ENCODE measurements around the gene ADAMTS8. TPM values are rescaled to one million over a fixed set of nuclear protein-coding genes. Genes with fewer than 3 reads are reported as not detected.

ADAMTS8 gene
- total RNA-seq, 2 experiments from 2014 or later = not detected

DNA sequence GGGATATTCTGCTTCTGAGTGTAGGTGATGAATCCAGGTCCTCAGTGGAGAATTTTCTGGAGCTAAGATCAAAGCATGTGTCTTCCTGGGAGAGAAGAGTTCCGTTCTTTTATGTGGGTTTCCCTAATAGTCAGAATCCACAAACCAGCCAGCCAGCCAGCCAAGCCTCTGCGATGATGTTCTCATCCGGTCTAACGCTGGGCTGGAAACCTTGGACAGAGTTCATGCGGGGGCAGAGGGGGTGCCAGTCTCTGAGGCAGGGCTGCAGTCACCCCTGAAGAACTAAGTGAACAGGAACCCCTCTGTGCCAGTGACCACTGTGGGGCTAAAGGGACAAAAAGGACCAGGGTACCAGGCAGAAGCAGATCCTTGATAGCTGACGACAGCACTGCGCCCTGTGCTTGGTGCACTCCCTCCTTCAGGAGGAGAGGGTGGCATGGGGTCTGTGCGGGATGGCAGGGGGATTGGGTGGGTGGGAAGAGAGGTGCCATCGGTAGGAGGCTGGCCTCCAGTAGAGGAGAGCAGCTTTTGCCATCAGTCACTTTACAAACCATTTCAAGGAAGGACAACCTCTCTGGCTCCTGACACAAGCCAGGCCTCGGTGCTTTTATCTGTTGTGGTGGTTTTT lies 47.1 kb upstream of the ADAMTS8 start:
- intact Hi-C loops (cut with micrococcal nuclease) = no loop called here
- POLR2A ChIA-PET = no interaction called here
- no peaks in the 10 kb centered on the region for H3K36me3 Mint-ChIP-seq (ENCODE audit: low read depth)

GRCh38 chr11:130474637-130475400 lies 46.4 kb upstream of the ADAMTS8 start:
- Mint-ChIP-seq H3K9me3 (no peaks in the 10 kb centered on the region), H3K36me3 (ENCODE audit: low read depth) (no peaks in the 10 kb centered on the region), H3K27me3 (no peaks in the 10 kb centered on the region), H3K27ac (no peak overlapping the region), H3K4me3 (no peak overlapping the region), H3K4me1 (ENCODE audit: low read depth) (no peaks in the 10 kb centered on the region)
- ATAC-seq (no peak), DNase-seq (no peak)
- POLR2A ChIA-PET = no interaction called here
- intact Hi-C loops (cut with micrococcal nuclease) = no loop called here
- TF ChIP-seq, protein P1, sequence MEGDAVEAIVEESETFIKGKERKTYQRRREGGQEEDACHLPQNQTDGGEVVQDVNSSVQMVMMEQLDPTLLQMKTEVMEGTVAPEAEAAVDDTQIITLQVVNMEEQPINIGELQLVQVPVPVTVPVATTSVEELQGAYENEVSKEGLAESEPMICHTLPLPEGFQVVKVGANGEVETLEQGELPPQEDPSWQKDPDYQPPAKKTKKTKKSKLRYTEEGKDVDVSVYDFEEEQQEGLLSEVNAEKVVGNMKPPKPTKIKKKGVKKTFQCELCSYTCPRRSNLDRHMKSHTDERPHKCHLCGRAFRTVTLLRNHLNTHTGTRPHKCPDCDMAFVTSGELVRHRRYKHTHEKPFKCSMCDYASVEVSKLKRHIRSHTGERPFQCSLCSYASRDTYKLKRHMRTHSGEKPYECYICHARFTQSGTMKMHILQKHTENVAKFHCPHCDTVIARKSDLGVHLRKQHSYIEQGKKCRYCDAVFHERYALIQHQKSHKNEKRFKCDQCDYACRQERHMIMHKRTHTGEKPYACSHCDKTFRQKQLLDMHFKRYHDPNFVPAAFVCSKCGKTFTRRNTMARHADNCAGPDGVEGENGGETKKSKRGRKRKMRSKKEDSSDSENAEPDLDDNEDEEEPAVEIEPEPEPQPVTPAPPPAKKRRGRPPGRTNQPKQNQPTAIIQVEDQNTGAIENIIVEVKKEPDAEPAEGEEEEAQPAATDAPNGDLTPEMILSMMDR (IDR thresholded peaks at IDR 0.05) = no peak
- CTCF ChIA-PET = no interaction called here

More for the DNA sequence above, 47.1 kb upstream of the ADAMTS8 start:
- CTCF ChIA-PET = no interaction called here
- ATAC-seq (no peak), DNase-seq (no peak)
- Mint-ChIP-seq H3K9me3 (no peaks in the 10 kb centered on the region), H3K4me1 (ENCODE audit: low read depth) (no peaks in the 10 kb centered on the region), H3K27me3 (no peaks in the 10 kb centered on the region), H3K27ac (no peak overlapping the region), H3K4me3 (no peak overlapping the region)
- TF ChIP-seq, protein P1 (IDR thresholded peaks at IDR 0.05) = no peak

DNA sequence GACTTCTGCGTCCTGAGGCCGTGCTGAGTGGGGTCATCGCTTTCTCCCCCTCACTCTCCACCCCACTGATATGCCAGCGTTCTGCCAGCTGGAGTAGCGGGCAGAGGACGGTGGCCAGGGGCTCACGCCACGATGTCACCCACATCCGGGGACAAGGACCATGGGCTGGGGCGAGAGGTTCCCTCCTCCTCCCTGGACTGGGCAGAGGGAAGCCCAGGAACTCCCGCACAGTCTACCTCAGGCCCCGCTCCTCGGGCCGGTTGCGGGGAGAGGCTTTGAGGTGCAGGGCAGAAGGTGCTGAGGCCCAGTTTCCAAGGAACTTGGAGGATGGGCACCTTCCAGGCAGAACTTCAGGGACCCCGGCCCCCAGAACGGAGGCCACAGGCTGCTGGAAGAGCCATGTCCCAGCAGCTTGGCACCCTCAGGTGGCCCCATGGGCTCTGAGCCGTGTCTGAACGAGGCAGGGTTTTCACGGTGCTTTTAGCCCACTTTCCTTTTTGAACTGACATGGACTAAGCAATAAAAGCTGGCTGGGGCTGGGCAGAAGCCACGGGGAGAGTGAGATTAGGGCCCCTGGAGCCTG lies 45.5 kb upstream of the ADAMTS8 start:
- H3K9me3 Mint-ChIP-seq = no peaks in the 10 kb centered on the region
- ChIA-PET POLR2A (no interaction called here), CTCF (no interaction called here)

GRCh38 chr11:130473056-130473794 lies 44.8 kb upstream of the ADAMTS8 start:
- Mint-ChIP-seq H3K27me3 (no peaks in the 10 kb centered on the region), H3K9me3 (no peaks in the 10 kb centered on the region)
- POLR2A ChIA-PET = no interaction called here

More for the DNA sequence above, 45.5 kb upstream of the ADAMTS8 start:
- no peak for DNase-seq
- Mint-ChIP-seq H3K27me3 (no peaks in the 10 kb centered on the region), H3K4me1 (ENCODE audit: low read depth) (no peaks in the 10 kb centered on the region), H3K4me3 (no peak overlapping the region), H3K36me3 (ENCODE audit: low read depth) (no peaks in the 10 kb centered on the region), H3K27ac (no peak overlapping the region)
- ATAC-seq = no peak
- TF ChIP-seq, protein P1 (IDR thresholded peaks at IDR 0.05) = no peak
- intact Hi-C loops (cut with micrococcal nuclease) = no loop called here

More at GRCh38 chr11:130473056-130473794, 44.8 kb upstream of the ADAMTS8 start:
- no peaks in the 10 kb centered on the region for H3K4me1 Mint-ChIP-seq (ENCODE audit: low read depth)
- TF ChIP-seq, protein P1 (IDR thresholded peaks at IDR 0.05) = no peak
- no peaks in the 10 kb centered on the region for H3K36me3 Mint-ChIP-seq (ENCODE audit: low read depth)
- CTCF ChIA-PET = interaction anchor here (1.2 kb wide), 1 partner anchor 38 kb away, joined by 3 read pairs; no protein-coding TSS in a partner anchor
- intact Hi-C loops (cut with micrococcal nuclease) = no loop called here
- no peak overlapping the region for H3K4me3 Mint-ChIP-seq
- H3K27ac Mint-ChIP-seq = no peak overlapping the region
- no peak for DNase-seq
- no peak for ATAC-seq

Measured in activated CD8-positive, alpha-beta T cell treated with anti-CD3 and anti-CD28 coated beads for 36 hours (primary cell).